LNCaP clone FGC (cell line): ENCODE data around the gene TENM4.

ENCODE experiments used
- DNase-seq: peaks from one replicate; pipeline ENCODE4 v3.0.0-alpha.2; 2011; ENCODE audit warnings: low read depth
- H3K4me3 ChIP-seq: 2 replicates; pipeline ENCODE4 v1.5.1; 2011; ENCODE audit warnings: mild to moderate bottlenecking, low read depth, low read length, control low read depth
- TF ChIP-seq, protein P1 (sequence below): IDR thresholded peaks from 2 replicates; pipeline ENCODE4 v1.5.1; 2012; ENCODE audit warnings: mild to moderate bottlenecking; ENCODE audit not compliant: control insufficient read depth, insufficient read depth; ENCODE audit errors: extremely low read depth

TENM4 gene

DNA sequence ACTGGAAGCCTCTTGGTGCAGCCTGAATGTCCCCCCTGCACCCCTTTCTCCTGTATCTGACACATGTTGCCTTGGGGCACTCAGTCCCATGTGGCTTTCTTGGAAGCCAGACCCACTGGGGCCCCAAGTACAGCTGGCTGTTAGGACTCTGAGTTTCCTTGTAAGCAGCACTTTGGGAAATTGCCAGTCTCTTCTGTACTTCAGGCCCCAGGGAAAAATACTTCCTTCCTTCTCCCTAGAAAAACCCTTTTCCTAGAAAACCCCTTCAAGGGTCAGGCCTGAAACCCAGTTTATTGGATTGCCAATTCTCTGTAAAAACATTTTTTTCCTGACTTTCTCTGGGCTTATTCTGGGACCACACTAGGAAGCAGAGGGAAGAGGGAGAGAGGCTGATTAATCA lies 360.3 kb downstream of the TENM4 start:
- no peak for DNase-seq
- TF ChIP-seq, protein P1, sequence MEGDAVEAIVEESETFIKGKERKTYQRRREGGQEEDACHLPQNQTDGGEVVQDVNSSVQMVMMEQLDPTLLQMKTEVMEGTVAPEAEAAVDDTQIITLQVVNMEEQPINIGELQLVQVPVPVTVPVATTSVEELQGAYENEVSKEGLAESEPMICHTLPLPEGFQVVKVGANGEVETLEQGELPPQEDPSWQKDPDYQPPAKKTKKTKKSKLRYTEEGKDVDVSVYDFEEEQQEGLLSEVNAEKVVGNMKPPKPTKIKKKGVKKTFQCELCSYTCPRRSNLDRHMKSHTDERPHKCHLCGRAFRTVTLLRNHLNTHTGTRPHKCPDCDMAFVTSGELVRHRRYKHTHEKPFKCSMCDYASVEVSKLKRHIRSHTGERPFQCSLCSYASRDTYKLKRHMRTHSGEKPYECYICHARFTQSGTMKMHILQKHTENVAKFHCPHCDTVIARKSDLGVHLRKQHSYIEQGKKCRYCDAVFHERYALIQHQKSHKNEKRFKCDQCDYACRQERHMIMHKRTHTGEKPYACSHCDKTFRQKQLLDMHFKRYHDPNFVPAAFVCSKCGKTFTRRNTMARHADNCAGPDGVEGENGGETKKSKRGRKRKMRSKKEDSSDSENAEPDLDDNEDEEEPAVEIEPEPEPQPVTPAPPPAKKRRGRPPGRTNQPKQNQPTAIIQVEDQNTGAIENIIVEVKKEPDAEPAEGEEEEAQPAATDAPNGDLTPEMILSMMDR, result no peak
- no peak overlapping the region for H3K4me3 ChIP-seq

DNA sequence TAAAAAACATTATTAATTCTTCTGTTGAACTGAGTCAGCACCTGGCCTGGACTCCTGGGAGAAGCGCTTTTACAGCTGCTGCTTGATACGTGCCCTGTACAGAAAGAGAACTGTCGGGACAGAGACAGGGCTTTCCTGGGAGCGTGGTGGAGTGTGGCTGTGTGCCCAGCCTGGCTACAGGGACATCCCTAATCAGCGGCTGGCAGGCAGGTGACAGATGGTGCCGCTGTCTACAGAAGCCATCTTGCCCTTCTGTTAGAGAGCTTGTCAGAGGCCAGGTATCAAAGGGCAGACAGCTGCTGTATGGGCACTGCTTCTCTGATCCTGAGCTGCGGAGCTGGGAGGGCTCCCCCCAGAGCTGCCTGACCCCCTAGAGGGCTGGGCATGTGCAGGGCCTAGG lies 361.8 kb downstream of the TENM4 start:
- no peak overlapping the region for H3K4me3 ChIP-seq
- TF ChIP-seq, protein P1, result no peak
- DNase-seq, result no peak

DNA sequence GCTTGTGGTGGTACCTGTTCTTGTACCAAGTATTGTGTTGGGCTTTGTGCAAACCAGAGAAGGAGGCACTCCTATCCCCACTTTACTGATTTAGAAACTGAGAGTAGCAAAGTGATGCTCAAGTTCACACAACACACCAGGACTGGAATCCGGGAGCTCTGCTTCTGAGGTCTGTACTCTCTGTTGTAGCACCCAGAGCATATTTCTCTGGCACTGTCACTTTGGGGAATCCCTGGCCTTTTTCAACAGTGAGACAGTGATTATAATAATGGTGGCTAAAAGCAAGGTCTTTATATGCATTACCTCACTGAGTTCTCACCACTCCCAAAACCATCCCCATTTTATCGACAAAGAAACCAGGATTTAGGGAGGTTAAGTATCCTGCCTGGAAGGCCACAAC lies 362.4 kb downstream of the TENM4 start:
- TF ChIP-seq, protein P1, result no peak
- H3K4me3 ChIP-seq, result no peak overlapping the region
- DNase-seq, result no peak

DNA sequence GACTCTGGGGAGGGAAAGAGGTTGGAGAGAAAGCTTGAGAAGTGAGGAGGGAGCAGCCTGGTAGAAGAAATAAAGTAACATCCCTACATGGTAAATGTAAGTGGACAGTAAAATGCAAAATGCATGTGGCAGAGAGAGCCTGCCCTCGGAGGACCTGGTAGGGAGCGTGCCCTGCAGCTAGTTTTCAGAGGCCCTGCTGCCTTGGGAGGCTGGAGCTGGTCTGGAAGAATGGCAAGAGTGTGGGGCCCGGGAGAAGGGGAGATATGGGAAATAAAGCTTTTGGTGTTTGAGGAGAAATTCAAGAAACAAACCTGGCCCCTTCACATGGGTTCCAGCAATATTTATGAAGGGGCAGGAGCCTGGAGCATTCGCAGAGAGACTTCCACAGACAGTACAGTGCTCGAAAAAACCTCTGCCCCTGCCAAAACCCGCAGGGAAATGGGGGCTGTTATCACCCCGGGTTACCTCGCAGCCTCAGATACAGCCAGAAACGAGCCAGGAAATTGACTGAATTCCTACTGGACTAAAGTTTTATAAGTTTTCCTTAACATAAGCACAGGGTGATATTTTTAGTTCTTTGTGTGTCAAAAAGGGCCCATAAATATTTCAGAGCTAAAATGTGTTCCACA lies 363.0 kb downstream of the TENM4 start:
- H3K4me3 ChIP-seq, result no peak overlapping the region
- TF ChIP-seq, protein P1, result no peak
- no peak for DNase-seq

DNA sequence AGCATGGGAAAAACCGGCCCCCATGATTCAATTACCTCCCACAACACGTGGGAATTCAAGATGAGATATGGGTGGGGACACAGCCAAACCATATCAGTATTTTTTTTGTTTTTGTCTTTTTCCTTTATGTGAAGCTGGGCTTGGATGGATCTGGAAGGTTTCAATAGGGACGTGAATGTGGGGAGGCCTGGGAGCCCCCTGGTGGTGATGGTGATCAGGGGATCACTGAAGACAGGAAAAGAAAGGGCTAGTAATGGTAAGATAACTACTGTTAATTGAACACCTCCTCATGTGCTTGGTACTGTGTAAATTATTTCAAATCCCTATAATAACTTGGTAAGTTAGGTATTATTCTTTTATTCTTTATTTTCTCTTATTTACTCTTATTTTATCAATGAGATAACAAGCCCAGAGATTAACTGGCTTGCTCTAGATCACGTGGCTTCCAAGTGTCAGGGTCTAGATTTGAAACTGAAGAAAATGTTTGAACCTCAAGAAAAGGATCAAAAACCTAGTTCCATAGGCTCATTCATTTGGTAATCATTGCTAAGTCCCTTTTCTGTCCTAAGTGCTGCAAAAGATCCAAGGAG lies 364.2 kb downstream of the TENM4 start:
- TF ChIP-seq, protein P1, result peak; percentile 66
- DNase-seq, result no peak

DNA sequence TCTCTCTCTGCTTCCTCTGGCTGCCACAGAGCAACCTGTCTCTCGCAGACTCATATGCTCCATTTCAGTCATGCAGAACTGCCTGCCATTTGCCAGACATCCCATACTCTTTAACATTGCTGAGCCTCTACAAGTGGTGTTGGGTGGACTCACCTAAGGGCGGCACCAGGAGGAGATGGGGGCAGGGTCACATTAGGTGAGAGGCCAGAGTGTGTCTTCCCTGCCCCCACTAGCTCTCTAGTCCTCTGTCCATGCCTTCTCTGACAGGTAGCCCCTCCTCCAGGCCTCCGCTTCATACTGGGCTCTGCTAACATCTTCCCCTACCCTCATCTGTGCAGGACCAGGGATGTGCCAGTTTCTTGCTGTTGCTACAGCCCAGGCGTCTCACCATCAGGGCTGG lies 366.3 kb downstream of the TENM4 start:
- H3K4me3 ChIP-seq, result no peak overlapping the region
- no peak for DNase-seq
- TF ChIP-seq, protein P1, result no peak

More for the DNA sequence above, 364.2 kb downstream of the TENM4 start:
- H3K4me3 ChIP-seq, result no peak overlapping the region

DNA sequence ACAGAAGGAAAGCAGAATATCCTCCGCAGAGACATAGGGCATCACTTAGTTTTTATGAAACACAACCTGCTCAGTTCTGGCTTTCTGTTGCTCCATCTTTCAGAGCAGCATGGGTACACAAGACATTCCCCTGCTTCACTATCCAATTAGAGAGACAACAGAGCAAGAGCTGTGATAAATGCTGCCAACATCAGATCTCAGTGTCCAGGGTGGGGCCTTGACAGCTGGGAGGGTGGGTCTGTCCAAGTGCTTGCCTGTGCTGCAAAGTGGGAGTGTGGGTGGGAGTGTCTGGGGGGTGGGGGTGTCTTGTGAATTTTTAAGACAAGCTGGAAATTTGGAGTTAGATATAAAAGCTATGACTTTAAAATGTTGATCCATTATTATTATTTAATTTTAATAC lies 369.6 kb downstream of the TENM4 start:
- TF ChIP-seq, protein P1, result no peak
- no peak for DNase-seq
- H3K4me3 ChIP-seq, result no peak overlapping the region
